Neural progenitor cell (in vitro differentiated cells): ENCODE results near the gene GTF2F2. TPM values are rescaled to one million over a fixed set of nuclear protein-coding genes. Genes with fewer than 3 reads are reported as not detected.

Experiments used
- DNase-seq: peaks from one replicate; pipeline ENCODE4 v3.0.0-alpha.2; 2016; ENCODE audit warnings: low spot score
- H2AFZ ChIP-seq: fragments of 200-600 bp; sonication (generic); replicated peaks from 2 replicates; pipeline ENCODE4 v1.6.1; 2016; ENCODE audit warnings: antibody characterized with exemption
- H3F3A ChIP-seq: fragments of 200-600 bp; sonication (generic); 2 replicates; pipeline ENCODE4 v1.6.1; 2016; ENCODE audit warnings: antibody characterized with exemption, low read depth
- H3K27ac ChIP-seq: fragments of 200-600 bp; sonication (generic); 2 replicates; pipeline ENCODE4 v1.5.1; 2016; ENCODE audit warnings: mild to moderate bottlenecking
- H3K27me3 ChIP-seq: fragments of 200-600 bp; sonication (generic); 2 replicates; pipeline ENCODE4 v1.6.1; 2016; ENCODE audit warnings: mild to moderate bottlenecking, moderate library complexity
- H3K36me3 ChIP-seq: fragments of 200-600 bp; sonication (generic); 2 replicates; pipeline ENCODE4 v1.5.1; 2016
- H3K4me1 ChIP-seq: fragments of 200-600 bp; sonication (generic); 2 replicates; pipeline ENCODE4 v1.6.1; 2016; ENCODE audit warnings: mixed run types
- H3K4me2 ChIP-seq: fragments of 200-600 bp; sonication (generic); 2 replicates; pipeline ENCODE4 v1.6.1; 2016
- H3K4me3 ChIP-seq: fragments of 200-600 bp; sonication (generic); 2 replicates; pipeline ENCODE4 v1.5.1; 2016
- H3K79me2 ChIP-seq: fragments of 200-600 bp; sonication (generic); 2 replicates; pipeline ENCODE4 v1.6.1; 2016; ENCODE audit warnings: low read depth
- H3K9ac ChIP-seq: fragments of 200-600 bp; sonication (generic); 2 replicates; pipeline ENCODE4 v1.6.1; 2016
- H3K9me3 ChIP-seq: fragments of 200-600 bp; sonication (generic); 2 replicates; pipeline ENCODE4 v1.5.1; 2016; ENCODE audit warnings: low read depth
- H4K20me1 ChIP-seq: fragments of 200-600 bp; sonication (generic); 2 replicates; pipeline ENCODE4 v1.6.1; 2016; ENCODE audit warnings: low read depth
- H3K27ac Mint-ChIP-seq: 3 replicates; pipeline ENCODE4 v1.8.0; 2021; ENCODE audit warnings: mixed read lengths
- H3K27me3 Mint-ChIP-seq: 2 replicates; pipeline ENCODE4 v1.8.0; 2022; ENCODE audit warnings: low read depth, mild to moderate bottlenecking, inconsistent platforms, moderate library complexity, mixed read lengths; ENCODE audit not compliant: insufficient read depth
- H3K36me3 Mint-ChIP-seq: 3 replicates; pipeline ENCODE4 v1.8.0; 2021; ENCODE audit warnings: mixed read lengths
- H3K4me1 Mint-ChIP-seq: 3 replicates; pipeline ENCODE4 v1.8.0; 2021; ENCODE audit warnings: mixed read lengths
- H3K4me3 Mint-ChIP-seq: 3 replicates; pipeline ENCODE4 v1.8.0; 2021; ENCODE audit warnings: mild to moderate bottlenecking, moderate library complexity, mixed read lengths
- H3K9me3 Mint-ChIP-seq: 3 replicates; pipeline ENCODE4 v1.8.0; 2020; ENCODE audit warnings: mixed read lengths
- EZH2 ChIP-seq: fragments of 200-600 bp; sonication (generic); IDR thresholded peaks from 2 replicates; pipeline ENCODE4 v1.6.1; 2017; ENCODE audit warnings: antibody characterized with exemption, mild to moderate bottlenecking, moderate library complexity
- EZH2phosphoT487 ChIP-seq: fragments of 200-600 bp; sonication (generic); IDR thresholded peaks from 2 replicates; pipeline ENCODE4 v1.6.1; 2017; ENCODE audit warnings: antibody characterized with exemption
- total RNA-seq: library from RNA; depleted of rRNA; stranded (reverse); fragments of >200 nt; gene quantifications from 2 replicates; pipeline ENCODE4 v1.2.3, GENCODE V29; 2015; ENCODE audit warnings: low replicate concordance
- TF ChIP-seq, protein P1 (sequence below): fragments of 200-600 bp; sonication (generic); IDR thresholded peaks from 2 replicates; pipeline ENCODE4 v1.5.1; 2017; ENCODE audit warnings: antibody characterized with exemption, mild to moderate bottlenecking

The GTF2F2 gene
- total RNA-seq, 1 donor from 2014 or later, result 54.1 TPM

DNA sequence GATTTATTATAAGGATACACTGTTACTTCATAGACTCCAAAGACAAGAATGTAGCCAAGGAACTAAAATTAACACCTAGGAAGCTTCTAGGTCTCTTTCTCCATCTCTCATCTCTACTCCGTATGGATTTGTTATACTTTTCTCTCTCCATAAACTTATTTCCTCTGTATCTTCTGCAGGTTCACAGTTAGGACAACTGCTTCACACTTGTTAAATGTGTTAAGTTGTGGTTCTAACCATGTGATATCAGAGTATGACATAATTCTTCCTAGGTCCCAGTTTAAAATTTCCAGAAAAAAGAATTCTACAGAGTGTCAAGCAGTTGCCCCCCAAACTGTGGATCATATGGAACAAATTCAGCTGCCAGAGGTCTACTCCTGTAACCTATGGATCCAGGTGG lies 42.3 kb upstream of the GTF2F2 start:
- H3K4me3 ChIP-seq, result no peak overlapping the region
- H3K27me3 ChIP-seq, result no peaks in the 10 kb centered on the region
- no peaks in the 10 kb centered on the region for H4K20me1 ChIP-seq
- no peak overlapping the region for H2AFZ ChIP-seq
- no peaks in the 10 kb centered on the region for H3F3A ChIP-seq
- Mint-ChIP-seq H3K27ac (no peak overlapping the region), H3K27me3 (peaks cover 3% of the 10 kb centered on the region), H3K4me1 (no peaks in the 10 kb centered on the region), H3K4me3 (no peak overlapping the region), H3K9me3 (no peaks in the 10 kb centered on the region), H3K36me3 (no peaks in the 10 kb centered on the region)
- H3K79me2 ChIP-seq, result no peaks in the 10 kb centered on the region
- H3K9ac ChIP-seq, result no peak overlapping the region
- no peaks in the 10 kb centered on the region for H3K4me1 ChIP-seq
- H3K9me3 ChIP-seq, result no peaks in the 10 kb centered on the region
- H3K36me3 ChIP-seq, result no peaks in the 10 kb centered on the region
- DNase-seq, result no peak
- H3K4me2 ChIP-seq, result no peak overlapping the region
- no peak overlapping the region for H3K27ac ChIP-seq
- TF ChIP-seq, protein P1, sequence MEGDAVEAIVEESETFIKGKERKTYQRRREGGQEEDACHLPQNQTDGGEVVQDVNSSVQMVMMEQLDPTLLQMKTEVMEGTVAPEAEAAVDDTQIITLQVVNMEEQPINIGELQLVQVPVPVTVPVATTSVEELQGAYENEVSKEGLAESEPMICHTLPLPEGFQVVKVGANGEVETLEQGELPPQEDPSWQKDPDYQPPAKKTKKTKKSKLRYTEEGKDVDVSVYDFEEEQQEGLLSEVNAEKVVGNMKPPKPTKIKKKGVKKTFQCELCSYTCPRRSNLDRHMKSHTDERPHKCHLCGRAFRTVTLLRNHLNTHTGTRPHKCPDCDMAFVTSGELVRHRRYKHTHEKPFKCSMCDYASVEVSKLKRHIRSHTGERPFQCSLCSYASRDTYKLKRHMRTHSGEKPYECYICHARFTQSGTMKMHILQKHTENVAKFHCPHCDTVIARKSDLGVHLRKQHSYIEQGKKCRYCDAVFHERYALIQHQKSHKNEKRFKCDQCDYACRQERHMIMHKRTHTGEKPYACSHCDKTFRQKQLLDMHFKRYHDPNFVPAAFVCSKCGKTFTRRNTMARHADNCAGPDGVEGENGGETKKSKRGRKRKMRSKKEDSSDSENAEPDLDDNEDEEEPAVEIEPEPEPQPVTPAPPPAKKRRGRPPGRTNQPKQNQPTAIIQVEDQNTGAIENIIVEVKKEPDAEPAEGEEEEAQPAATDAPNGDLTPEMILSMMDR, result no peak
- TF ChIP-seq EZH2 (no peak), EZH2phosphoT487 (no peak)

DNA sequence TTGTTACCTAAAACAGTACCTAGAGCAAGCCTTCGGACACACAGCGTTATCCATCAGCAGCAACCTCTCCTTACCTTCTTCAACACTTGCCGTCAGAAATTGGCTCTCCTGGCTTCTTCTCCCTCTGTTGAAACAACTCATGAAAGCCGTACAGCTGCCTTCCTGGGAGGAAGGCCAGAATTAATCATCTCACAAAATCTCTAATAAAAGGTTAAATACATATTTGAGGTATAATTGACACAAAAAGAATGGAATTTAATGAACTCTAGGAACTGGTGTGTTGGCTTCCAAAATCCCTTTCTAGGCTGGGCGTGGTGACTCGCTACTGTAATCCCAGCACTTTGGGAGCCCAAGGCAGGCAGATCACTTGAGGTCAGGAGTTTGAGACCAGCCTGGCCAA lies 37.3 kb upstream of the GTF2F2 start:
- Mint-ChIP-seq H3K36me3 (no peaks in the 10 kb centered on the region), H3K9me3 (no peaks in the 10 kb centered on the region), H3K27me3 (peaks cover 3% of the 10 kb centered on the region), H3K4me3 (no peak overlapping the region), H3K4me1 (no peaks in the 10 kb centered on the region), H3K27ac (no peak overlapping the region)
- no peaks in the 10 kb centered on the region for H3K36me3 ChIP-seq
- no peak overlapping the region for H3K4me3 ChIP-seq
- no peaks in the 10 kb centered on the region for H3K9me3 ChIP-seq
- TF ChIP-seq, protein P1, result no peak
- no peak for TF ChIP-seq EZH2phosphoT487
- no peak for TF ChIP-seq EZH2
- H4K20me1 ChIP-seq, result no peaks in the 10 kb centered on the region
- no peak overlapping the region for H3K9ac ChIP-seq
- no peak overlapping the region for H3K4me2 ChIP-seq
- H3K4me1 ChIP-seq, result no peaks in the 10 kb centered on the region
- no peaks in the 10 kb centered on the region for H3F3A ChIP-seq
- H3K27ac ChIP-seq, result no peak overlapping the region
- no peaks in the 10 kb centered on the region for H3K79me2 ChIP-seq
- no peaks in the 10 kb centered on the region for H3K27me3 ChIP-seq
- no peak overlapping the region for H2AFZ ChIP-seq
- DNase-seq, result no peak

DNA sequence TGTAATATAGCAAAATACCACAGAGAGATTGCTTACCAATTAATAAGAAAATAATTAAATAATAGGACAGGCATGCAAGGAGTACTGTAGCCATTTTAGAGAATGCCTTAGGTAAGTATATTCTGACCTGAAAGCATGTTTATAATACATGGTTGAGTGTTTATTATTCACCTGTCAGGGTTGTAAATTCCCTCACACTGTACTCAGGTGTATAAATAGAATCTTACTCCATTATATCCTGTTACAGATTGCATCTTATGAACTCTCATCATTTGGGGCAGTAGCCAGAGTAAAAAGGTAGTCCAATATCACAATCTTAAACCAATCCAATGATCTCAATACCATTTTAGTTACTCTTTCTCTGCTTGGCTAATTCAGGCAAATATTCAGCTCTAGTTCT lies 35.8 kb upstream of the GTF2F2 start:
- no peaks in the 10 kb centered on the region for H3K9me3 ChIP-seq
- H3K9me3 Mint-ChIP-seq, result no peaks in the 10 kb centered on the region
- no peaks in the 10 kb centered on the region for H3K36me3 Mint-ChIP-seq
- H3K4me1 ChIP-seq, result no peaks in the 10 kb centered on the region
- no peaks in the 10 kb centered on the region for H3F3A ChIP-seq
- no peak overlapping the region for H3K4me3 Mint-ChIP-seq
- no peak overlapping the region for H2AFZ ChIP-seq
- no peaks in the 10 kb centered on the region for H3K27me3 ChIP-seq
- H3K4me3 ChIP-seq, result no peak overlapping the region
- TF ChIP-seq, protein P1, result no peak
- no peak for TF ChIP-seq EZH2
- no peak for TF ChIP-seq EZH2phosphoT487
- no peak overlapping the region for H3K9ac ChIP-seq
- no peaks in the 10 kb centered on the region for H3K4me1 Mint-ChIP-seq
- H3K79me2 ChIP-seq, result no peaks in the 10 kb centered on the region
- H3K36me3 ChIP-seq, result no peaks in the 10 kb centered on the region
- no peak overlapping the region for H3K4me2 ChIP-seq
- no peak overlapping the region for H3K27ac Mint-ChIP-seq
- no peaks in the 10 kb centered on the region for H4K20me1 ChIP-seq
- peaks cover 2% of the 10 kb centered on the region for H3K27me3 Mint-ChIP-seq
- DNase-seq, result no peak
- H3K27ac ChIP-seq, result no peak overlapping the region
